ENCODE measurements around the gene HOXD4.

The HOXD4 gene

GRCh38 chr2:176156807-176157498, 5.6 kb downstream of the HOXD4 start, which contains the start of gene HOXD3:
Gene HOXD3, plus strand, starts transcription at chr2:176157307. Its CDS starts 11,808 bp downstream, at chr2:176169115.
- DNase-seq (ENCODE audit: low spot score): no peak

GRCh38 chr2:176157499-176158185, 6.3 kb downstream of the HOXD4 start:
- no peak for DNase-seq (ENCODE audit: low spot score)

- DNase-seq (ENCODE audit: low spot score): no peak
Measured at GRCh38 chr2:176158186-176158591, 6.8 kb downstream of the HOXD4 start.

- no peak for DNase-seq (ENCODE audit: low spot score)
Measured at GRCh38 chr2:176158855-176159662, 7.7 kb downstream of the HOXD4 start.

- no peak for DNase-seq (ENCODE audit: low spot score)
Measured at GRCh38 chr2:176159663-176160250, 8.4 kb downstream of the HOXD4 start.

GRCh38 chr2:176160251-176160985, 9.1 kb downstream of the HOXD4 start:
- DNase-seq (ENCODE audit: low spot score): no peak

GRCh38 chr2:176160986-176161824, 9.9 kb downstream of the HOXD4 start:
- no peak for DNase-seq (ENCODE audit: low spot score)

- no peak for DNase-seq (ENCODE audit: low spot score)
Measured at GRCh38 chr2:176161825-176162626, 10.7 kb downstream of the HOXD4 start.

GRCh38 chr2:176162911-176163671, 11.7 kb downstream of the HOXD4 start:
- no peak for DNase-seq (ENCODE audit: low spot score)

- DNase-seq (ENCODE audit: low spot score): no peak
Measured at GRCh38 chr2:176163672-176164056, 12.3 kb downstream of the HOXD4 start.

GRCh38 chr2:176164201-176164600, 12.9 kb downstream of the HOXD4 start:
- no peak for DNase-seq (ENCODE audit: low spot score)

GRCh38 chr2:176164611-176165369, 13.4 kb downstream of the HOXD4 start:
- DNase-seq (ENCODE audit: low spot score): no peak

GRCh38 chr2:176165370-176166050, 14.2 kb downstream of the HOXD4 start:
- DNase-seq (ENCODE audit: low spot score): no peak

GRCh38 chr2:176166272-176166671, 14.9 kb downstream of the HOXD4 start:
- DNase-seq (ENCODE audit: low spot score): no peak

GRCh38 chr2:176167398-176167797, 16.0 kb downstream of the HOXD4 start:
- no peak for DNase-seq (ENCODE audit: low spot score)

- no peak for DNase-seq (ENCODE audit: low spot score)
Measured at GRCh38 chr2:176169181-176169580, 17.8 kb downstream of the HOXD4 start.

GRCh38 chr2:176169711-176170110, 18.4 kb downstream of the HOXD4 start:
- no peak for DNase-seq (ENCODE audit: low spot score)
